Adrenal gland (tissue), 12 donors: Measurements from ENCODE around the gene MED12L. TPM values are rescaled to one million over a fixed set of nuclear protein-coding genes. Genes with fewer than 3 reads are reported as not detected.

Experiments
- DNase-seq, 7 donors: peaks; one replicate each; pipeline ENCODE4 v3.0.0-alpha.2; 2019 to 2020
- H3K27ac ChIP-seq, 5 donors: fragments of 200-600 bp; sonication (generic) in 4 of 5; 1 replicate in 3 of 5; 2 replicates in 2 of 5; pipeline versions ENCODE4 v1.5.1 to v1.8.0; 2016 to 2020; ENCODE audit warnings: mild to moderate bottlenecking in 1 of 5
- H3K27me3 ChIP-seq: fragments of 200-600 bp; 2 replicates; pipeline ENCODE4 v1.8.0; 2021
- H3K36me3 ChIP-seq, 2 donors: fragments of 200-600 bp; replicated peaks in 1 of 2; 1 replicate in 1 of 2; 2 replicates in 1 of 2; pipeline versions ENCODE4 v1.5.1 to v1.8.0; 2018 to 2022
- H3K4me1 ChIP-seq, 2 donors: fragments of 200-600 bp; replicated peaks in 1 of 2; 1 replicate in 1 of 2; 2 replicates in 1 of 2; pipeline versions ENCODE4 v1.5.1 to v1.8.0; 2018 to 2021
- H3K4me3 ChIP-seq, 4 donors: fragments of 200-600 bp; sonication (generic) in 3 of 4; one replicate each; pipeline ENCODE4 v1.5.1; 2016 to 2018
- H3K9me3 ChIP-seq, 3 donors: fragments of 200-600 bp; sonication (generic) in 1 of 3; replicated peaks in 1 of 3; 1 replicate in 2 of 3; 2 replicates in 1 of 3; pipeline versions ENCODE4 v1.5.1 to v1.8.0; 2016 to 2021
- POLR2A ChIP-seq, 2 donors: fragments of 450-650 bp; IDR thresholded peaks; one replicate each; pipeline ENCODE4 v1.6.1; 2017; ENCODE audit warnings: antibody characterized with exemption in 2 of 2, mild to moderate bottlenecking in 2 of 2, moderate library complexity in 1 of 2
- WGBS, 4 donors: extraction: QIAGEN DNeasy Blood & Tissue Kit in 2 of 4; methylation state at CpG; one replicate each; pipeline versions ENCODE4 v1.1.5 to v1.1.7; 2013 to 2017; 5-methylcytosine and 5-hydroxymethylcytosine counted together
- intact Hi-C, 2 donors: fragments of 100-400 bp; cut with DNase I; formaldehyde crosslinking; loops; one replicate each; pipeline versions ENCODE4 v1.14.1 to v1.15.0; 2022 to 2023
- polyA plus RNA-seq, 3 donors: library from polyadenylated mRNA; stranded (reverse); fragments of 200-250 nt in 2 of 3; fragments of 350-450 nt in 1 of 3; fragmentation: Illumina TruSeq in 1 of 3; extraction: RNeasy Lipid Tissue Mini Kit (QIAGEN cat#74804) in 1 of 3; gene quantifications; one replicate each; pipeline ENCODE4 v1.2.3, GENCODE V29; 2013 to 2014
- total RNA-seq, 9 donors: library from RNA; depleted of rRNA in 4 of 9; stranded (reverse); fragments of >200 nt in 4 of 9; fragments of 120-200 nt in 1 of 9; fragmentation: NEBNext Ultra II Directional in 1 of 9; extraction: Animal tissue kit (Norgen Biotek cat#: 25700) in 1 of 9; gene quantifications; one replicate each; pipeline versions ENCODE4 v1.1.0 to v1.2.4, GENCODE V29; 2013 to 2023
- TF ChIP-seq, protein P1 (sequence below), 6 experiments: fragments of 450-650 bp in 4 of 6; fragments of 200-600 bp in 2 of 6; sonication (generic) in 1 of 6; IDR thresholded peaks; 1 replicate in 5 of 6; 2 replicates in 1 of 6; pipeline versions ENCODE4 v1.5.1 to v1.8.0; 2016 to 2021; ENCODE audit warnings: antibody characterized with exemption in 6 of 6, mild to moderate bottlenecking in 2 of 6, moderate library complexity in 1 of 6
- donor health status: healthy with polysubstance abuse.
- donor health status: Bipolar disorder and iron deficiency.
- donor health status: DM: yes; HTN: yes; CAD: no.
- donor health status: DM: no; HTN: no; CAD: no.
- donor health status: DM: no; HTN: no; CAD: no.
- donor health status: DM: yes; HTN: yes; CAD: no.

MED12L gene
- total and polyA plus RNA-seq, 12 donors, result 0.77 to 25.0 (median 6.3) TPM

- no peaks in the 10 kb centered on the region for H3K27me3 ChIP-seq
- intact Hi-C loops, result no loop called here
- no peak overlapping the region for H3K27ac ChIP-seq
- H3K4me3 ChIP-seq, result no peak overlapping the region
- no peaks in the 10 kb centered on the region for H3K36me3 ChIP-seq
- no peaks in the 10 kb centered on the region for H3K9me3 ChIP-seq
- TF ChIP-seq, protein P1, sequence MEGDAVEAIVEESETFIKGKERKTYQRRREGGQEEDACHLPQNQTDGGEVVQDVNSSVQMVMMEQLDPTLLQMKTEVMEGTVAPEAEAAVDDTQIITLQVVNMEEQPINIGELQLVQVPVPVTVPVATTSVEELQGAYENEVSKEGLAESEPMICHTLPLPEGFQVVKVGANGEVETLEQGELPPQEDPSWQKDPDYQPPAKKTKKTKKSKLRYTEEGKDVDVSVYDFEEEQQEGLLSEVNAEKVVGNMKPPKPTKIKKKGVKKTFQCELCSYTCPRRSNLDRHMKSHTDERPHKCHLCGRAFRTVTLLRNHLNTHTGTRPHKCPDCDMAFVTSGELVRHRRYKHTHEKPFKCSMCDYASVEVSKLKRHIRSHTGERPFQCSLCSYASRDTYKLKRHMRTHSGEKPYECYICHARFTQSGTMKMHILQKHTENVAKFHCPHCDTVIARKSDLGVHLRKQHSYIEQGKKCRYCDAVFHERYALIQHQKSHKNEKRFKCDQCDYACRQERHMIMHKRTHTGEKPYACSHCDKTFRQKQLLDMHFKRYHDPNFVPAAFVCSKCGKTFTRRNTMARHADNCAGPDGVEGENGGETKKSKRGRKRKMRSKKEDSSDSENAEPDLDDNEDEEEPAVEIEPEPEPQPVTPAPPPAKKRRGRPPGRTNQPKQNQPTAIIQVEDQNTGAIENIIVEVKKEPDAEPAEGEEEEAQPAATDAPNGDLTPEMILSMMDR (IDR thresholded peaks at IDR 0.05), result no peak
- peaks cover 8 to 26% of the 10 kb centered on the region in 2 donors for H3K4me1 ChIP-seq
- DNase-seq, result no peak
- 78 to 85% (median 83%) methylated on average over 1 of the region's 1 CpG for WGBS, 4 donors
Measured at GRCh38 chr3:151322511-151322910, 237.0 kb downstream of the MED12L start.

DNA sequence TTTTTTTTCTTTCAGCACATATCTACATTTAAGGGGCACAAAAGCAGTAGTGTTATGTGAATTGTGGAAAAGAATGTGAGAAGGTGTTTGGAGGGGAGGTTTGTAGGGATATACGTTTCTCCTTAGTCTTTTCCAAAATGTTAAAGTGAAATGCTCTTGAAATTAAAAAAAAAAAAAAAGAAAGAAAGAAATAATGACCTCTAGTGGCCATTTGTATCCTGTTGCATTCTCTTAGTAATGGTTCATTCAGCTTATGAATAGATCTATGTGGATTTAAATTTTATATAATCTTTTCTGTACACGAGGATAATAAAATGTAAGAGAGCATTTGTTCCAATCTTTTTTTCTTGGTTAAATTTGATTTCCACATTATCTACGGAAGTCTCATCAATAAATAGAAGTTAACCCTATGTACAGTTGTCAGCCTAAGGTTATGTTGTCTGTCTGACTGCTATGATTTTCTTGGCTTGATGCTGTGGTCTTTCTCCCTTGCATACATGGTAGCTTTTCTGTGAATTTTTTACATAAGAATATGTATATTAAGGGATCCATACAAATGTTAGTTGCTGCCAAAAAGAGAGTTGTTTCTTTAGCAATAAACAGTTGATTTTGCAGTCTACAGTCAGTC lies 242.2 kb downstream of the MED12L start:
- 6 to 10% (median 8%) methylated on average over 3 of the region's 3 CpGs for WGBS, 4 donors
- no peak for TF ChIP-seq POLR2A (IDR thresholded peaks at IDR 0.05)
- TF ChIP-seq, protein P1 (IDR thresholded peaks at IDR 0.05), result peak; percentile 25 to 71 (median 58)
- intact Hi-C loops, result no loop called here
- H3K9me3 ChIP-seq, result no peaks in the 10 kb centered on the region
- peak overlapping the region in 1 of 4 donors; percentile 41 for H3K4me3 ChIP-seq
- H3K4me1 ChIP-seq, result peaks cover 8 to 13% of the 10 kb centered on the region in 2 donors
- H3K36me3 ChIP-seq, result no peaks in the 10 kb centered on the region
- no peaks in the 10 kb centered on the region for H3K27me3 ChIP-seq
- DNase-seq, result no peak
- peak overlapping the region in 1 of 5 donors; percentile 31 for H3K27ac ChIP-seq

- DNase-seq, result peak in 6 of 7 donors; percentile 23 to 53 (median 34)
- peaks cover 8 to 13% of the 10 kb centered on the region in 2 donors for H3K4me1 ChIP-seq
- H3K9me3 ChIP-seq, result no peaks in the 10 kb centered on the region
- TF ChIP-seq POLR2A (IDR thresholded peaks at IDR 0.05), result no peak
- TF ChIP-seq, protein P1 (IDR thresholded peaks at IDR 0.05), result peak in 1 of 6 experiments; percentile 20
- peak overlapping the region in 3 of 5 donors; percentile 5 to 31 (median 28) for H3K27ac ChIP-seq
- H3K36me3 ChIP-seq, result no peaks in the 10 kb centered on the region
- WGBS, 4 donors, result 36 to 43% (median 40%) methylated on average over 10 of the region's 10 CpGs
- no peaks in the 10 kb centered on the region for H3K27me3 ChIP-seq
- intact Hi-C loops, result no loop called here
- peak overlapping the region in 1 of 4 donors; percentile 41 for H3K4me3 ChIP-seq
Measured at GRCh38 chr3:151328298-151328995, 243.0 kb downstream of the MED12L start.

- DNase-seq, result no peak
- no peaks in the 10 kb centered on the region for H3K36me3 ChIP-seq
- WGBS, 4 donors, result 84 to 94% (median 86%) methylated on average over 1 of the region's 1 CpG
- H3K4me3 ChIP-seq, result peak within 1 kb of the TSS in 1 of 4 donors; percentile 41
- peaks cover 8 to 13% of the 10 kb centered on the region in 2 donors for H3K4me1 ChIP-seq
- H3K9me3 ChIP-seq, result no peaks in the 10 kb centered on the region
- TF ChIP-seq, protein P1 (IDR thresholded peaks at IDR 0.05), result no peak
- no peak for TF ChIP-seq POLR2A (IDR thresholded peaks at IDR 0.05)
- H3K27me3 ChIP-seq, result no peaks in the 10 kb centered on the region
- intact Hi-C loops, result no loop called here
- peak within 1 kb of the TSS in 3 of 5 donors; percentile 5 to 31 (median 28) for H3K27ac ChIP-seq
Measured at GRCh38 chr3:151329363-151329762, 243.9 kb downstream of the MED12L start, which contains the start of gene P2RY13. Gene P2RY13 (minus strand): TSS chr3:151329549. CDS start chr3:151329528, 21 bp downstream.
